Choroid plexus epithelial cell (primary cell): ENCODE measurements around the gene LTB4R.
"Not testable (repeated sequence)": the region's sequence is repeated elsewhere in the genome, so short reads cannot be mapped to it uniquely, and the experiment has no call there.

ENCODE experiments used
- DNase-seq: peaks from one replicate; pipeline ENCODE4 v3.0.0-alpha.2; 2010; ENCODE audit warnings: low read depth
- H3K4me3 ChIP-seq: 2 replicates; pipeline ENCODE4 v1.5.1; 2011; ENCODE audit warnings: low read depth, mild to moderate bottlenecking, control low read depth, low read length, moderate library complexity
- CTCF ChIP-seq: conservative IDR thresholded peaks from 2 replicates; pipeline ENCODE4 v1.5.1; 2011; ENCODE audit warnings: low read depth, mild to moderate bottlenecking, control low read depth, inconsistent platforms, low read length, moderate library complexity

Gene LTB4R

GRCh38 chr14:24348186-24348585, 36.9 kb downstream of the LTB4R start:
- DNase-seq = no peak
- no peak for TF ChIP-seq CTCF
- no peak overlapping the region for H3K4me3 ChIP-seq

- no peak overlapping the region for H3K4me3 ChIP-seq
- TF ChIP-seq CTCF = no peak
- no peak for DNase-seq
Measured at GRCh38 chr14:24349742-24350141, 38.4 kb downstream of the LTB4R start.

- TF ChIP-seq CTCF = peak; percentile 26
- no peak overlapping the region for H3K4me3 ChIP-seq
- peak; percentile 68 for DNase-seq
Measured at GRCh38 chr14:24351517-24351916, 40.2 kb downstream of the LTB4R start.

GRCh38 chr14:24353559-24354481, 42.5 kb downstream of the LTB4R start:
- peak; percentile 71 for DNase-seq
- TF ChIP-seq CTCF = no peak
- H3K4me3 ChIP-seq = no peak overlapping the region

- H3K4me3 ChIP-seq, DNase-seq: not testable (repeated sequence)
Measured at GRCh38 chr14:24354482-24354825, 43.2 kb downstream of the LTB4R start.

GRCh38 chr14:24355009-24355408, 43.7 kb downstream of the LTB4R start:
- TF ChIP-seq CTCF = no peak
- no peak for DNase-seq
- H3K4me3 ChIP-seq = no peak overlapping the region

- no peak for TF ChIP-seq CTCF
- no peak overlapping the region for H3K4me3 ChIP-seq
- no peak for DNase-seq
Measured at GRCh38 chr14:24356208-24356607, 44.9 kb downstream of the LTB4R start.
